ENCODE measurements around the gene KRT83.

The KRT83 gene

GRCh38 chr12:52352951-52353350 lies 31.8 kb upstream of the KRT83 start:
- TF ChIP-seq CTCF (IDR thresholded peaks at IDR 0.05), result no peak
- peaks cover 0 to 15% of the 10 kb centered on the region in 2 donors for H3K27me3 ChIP-seq
- H3K36me3 ChIP-seq, result no peaks in the 10 kb centered on the region
- peak in 1 of 2 donors; percentile 1 for DNase-seq
- peaks cover 0 to 17% (median 9%) of the 10 kb centered on the region in 4 donors for H3K4me1 ChIP-seq
- no peak overlapping the region for H3K27ac ChIP-seq
- intact Hi-C loops (cut with DNase I; ENCODE audit: low total_unique reads), result no loop called here
- H3K9me3 ChIP-seq, result no peaks in the 10 kb centered on the region
- H3K4me3 ChIP-seq, result no peak overlapping the region

GRCh38 chr12:52351196-52352059 lies 30.2 kb upstream of the KRT83 start:
- Histone ChIP-seq H3K4me1 (peaks cover 0 to 22% (median 11%) of the 10 kb centered on the region in 4 donors), H3K9me3 (no peaks in the 10 kb centered on the region), H3K4me3 (no peak overlapping the region), H3K27ac (no peak overlapping the region), H3K27me3 (peaks cover 0 to 6% of the 10 kb centered on the region in 2 donors), H3K36me3 (no peaks in the 10 kb centered on the region)
- peak in 1 of 2 donors; percentile 80 for DNase-seq
- intact Hi-C loops (cut with DNase I; ENCODE audit: low total_unique reads), result no loop called here
- no peak for TF ChIP-seq CTCF (IDR thresholded peaks at IDR 0.05)

GRCh38 chr12:52350786-52351185 lies 29.6 kb upstream of the KRT83 start:
- Histone ChIP-seq H3K4me3 (no peak overlapping the region), H3K27ac (no peak overlapping the region), H3K27me3 (peaks cover 0 to under 1% of the 10 kb centered on the region in 2 donors), H3K9me3 (no peaks in the 10 kb centered on the region), H3K36me3 (no peaks in the 10 kb centered on the region), H3K4me1 (peaks cover 0 to 27% (median 14%) of the 10 kb centered on the region in 4 donors)
- intact Hi-C loops (cut with DNase I; ENCODE audit: low total_unique reads), result no loop called here
- peak in 1 of 2 donors; percentile 49 for DNase-seq
- no peak for TF ChIP-seq CTCF (IDR thresholded peaks at IDR 0.05)

- intact Hi-C loops (cut with DNase I; ENCODE audit: low total_unique reads), result no loop called here
- TF ChIP-seq CTCF (IDR thresholded peaks at IDR 0.05), result no peak
- Histone ChIP-seq H3K27ac (no peak overlapping the region), H3K27me3 (no peaks in the 10 kb centered on the region), H3K4me1 (peaks cover 0 to 28% (median 14%) of the 10 kb centered on the region in 4 donors), H3K4me3 (no peak overlapping the region), H3K9me3 (no peaks in the 10 kb centered on the region), H3K36me3 (no peaks in the 10 kb centered on the region)
- peak in 1 of 2 donors; percentile 33 for DNase-seq
These were observed 28.9 kb upstream of the KRT83 start for GRCh38 chr12:52350021-52350620.

GRCh38 chr12:52349196-52349595 lies 28.0 kb upstream of the KRT83 start:
- no peaks in the 10 kb centered on the region for H3K27me3 ChIP-seq
- intact Hi-C loops (cut with DNase I; ENCODE audit: low total_unique reads), result no loop called here
- no peak overlapping the region for H3K27ac ChIP-seq
- no peak overlapping the region for H3K4me3 ChIP-seq
- no peak for TF ChIP-seq CTCF (IDR thresholded peaks at IDR 0.05)
- peak in 1 of 2 donors; percentile 3 for DNase-seq
- H3K36me3 ChIP-seq, result no peaks in the 10 kb centered on the region
- peaks cover 0 to 28% (median 14%) of the 10 kb centered on the region in 4 donors for H3K4me1 ChIP-seq
- no peaks in the 10 kb centered on the region for H3K9me3 ChIP-seq

All from tibial artery (tissue), 4 donors.